GM19438 (cell line): ENCODE results near the gene BST1.
A peak's percentile ranks its signal among the peaks of the same experiment; 100 is the strongest.

Experiments
- ATAC-seq: cut with Tn5 transposase; IDR thresholded peaks from one replicate; pipeline ENCODE4 v1.9.1; 2021; ENCODE audit warnings: low read depth; ENCODE audit not compliant: unreplicated experiment

Gene BST1

GRCh38 chr4:15740764-15741404 lies 38.0 kb downstream of the BST1 start:
- no peak for ATAC-seq

GRCh38 chr4:15742083-15742582 lies 39.3 kb downstream of the BST1 start:
- ATAC-seq = no peak

GRCh38 chr4:15742637-15743036 lies 39.8 kb downstream of the BST1 start:
- ATAC-seq = no peak

GRCh38 chr4:15744016-15744545 lies 41.2 kb downstream of the BST1 start:
- no peak for ATAC-seq

GRCh38 chr4:15746110-15746509 lies 43.2 kb downstream of the BST1 start:
- no peak for ATAC-seq

- no peak for ATAC-seq
Measured at GRCh38 chr4:15749001-15749400, 46.1 kb downstream of the BST1 start.

GRCh38 chr4:15751153-15751552 lies 48.3 kb downstream of the BST1 start:
- no peak for ATAC-seq

GRCh38 chr4:15753081-15753480 lies 50.2 kb downstream of the BST1 start:
- ATAC-seq = no peak

GRCh38 chr4:15753786-15754185 lies 50.9 kb downstream of the BST1 start:
- no peak for ATAC-seq

GRCh38 chr4:15754323-15754722 lies 51.5 kb downstream of the BST1 start:
- no peak for ATAC-seq

- ATAC-seq = peak; percentile 21
Measured at GRCh38 chr4:15755321-15756155, 52.7 kb downstream of the BST1 start.

- ATAC-seq = peak; percentile 87
Measured at GRCh38 chr4:15756361-15756861, 53.5 kb downstream of the BST1 start.

- ATAC-seq = no peak
Measured at GRCh38 chr4:15757054-15757453, 54.2 kb downstream of the BST1 start.

GRCh38 chr4:15758294-15758693 lies 55.4 kb downstream of the BST1 start:
- no peak for ATAC-seq

GRCh38 chr4:15762460-15762859 lies 59.6 kb downstream of the BST1 start:
- ATAC-seq = peak; percentile 48

GRCh38 chr4:15765391-15765790 lies 62.5 kb downstream of the BST1 start:
- ATAC-seq = no peak

GRCh38 chr4:15765910-15766697 lies 63.2 kb downstream of the BST1 start:
- ATAC-seq = peak; percentile 65

- ATAC-seq = no peak
Measured at GRCh38 chr4:15766821-15767220, 64.0 kb downstream of the BST1 start.

- no peak for ATAC-seq
Measured at GRCh38 chr4:15769202-15769601, 66.3 kb downstream of the BST1 start.

GRCh38 chr4:15771216-15772058 lies 68.6 kb downstream of the BST1 start:
- peak; percentile 72 for ATAC-seq
